ENCODE data around the gene TRAPPC5. TPM values are rescaled to one million over a fixed set of nuclear protein-coding genes. Genes with fewer than 3 reads are reported as not detected.

Gene TRAPPC5
- total RNA-seq, 1 donor: 38.8 TPM

GRCh38 chr19:7690779-7691258, 10.2 kb downstream of the TRAPPC5 start:
- DNase-seq (ENCODE audit: low read depth): no peak
- TF ChIP-seq CTCF (IDR thresholded peaks at IDR 0.05; ENCODE audit: insufficient read depth, low read length): no peak
- no peak overlapping the region for H3K4me3 ChIP-seq (ENCODE audit: low read depth, low read length)

- DNase-seq (ENCODE audit: low read depth): no peak
- no peak for TF ChIP-seq CTCF (IDR thresholded peaks at IDR 0.05; ENCODE audit: insufficient read depth, low read length)
- no peak overlapping the region for H3K4me3 ChIP-seq (ENCODE audit: low read depth, low read length)
Measured at GRCh38 chr19:7691497-7691896, 10.9 kb downstream of the TRAPPC5 start.

- no peak for TF ChIP-seq CTCF (IDR thresholded peaks at IDR 0.05; ENCODE audit: insufficient read depth, low read length)
- DNase-seq (ENCODE audit: low read depth): no peak
- H3K4me3 ChIP-seq (ENCODE audit: low read depth, low read length): no peak overlapping the region
Measured at GRCh38 chr19:7692417-7693088, 11.9 kb downstream of the TRAPPC5 start.

GRCh38 chr19:7694499-7694898, 13.9 kb downstream of the TRAPPC5 start:
- no peak overlapping the region for H3K4me3 ChIP-seq (ENCODE audit: low read depth, low read length)
- TF ChIP-seq CTCF (IDR thresholded peaks at IDR 0.05; ENCODE audit: insufficient read depth, low read length): no peak
- DNase-seq (ENCODE audit: low read depth): no peak

- no peak for TF ChIP-seq CTCF (IDR thresholded peaks at IDR 0.05; ENCODE audit: insufficient read depth, low read length)
- no peak for DNase-seq (ENCODE audit: low read depth)
- H3K4me3 ChIP-seq (ENCODE audit: low read depth, low read length): no peak overlapping the region
Measured at GRCh38 chr19:7697721-7698287, 17.2 kb downstream of the TRAPPC5 start.

GRCh38 chr19:7698583-7698982, 17.9 kb downstream of the TRAPPC5 start:
- H3K4me3 ChIP-seq (ENCODE audit: low read depth, low read length): no peak overlapping the region
- no peak for TF ChIP-seq CTCF (IDR thresholded peaks at IDR 0.05; ENCODE audit: insufficient read depth, low read length)
- no peak for DNase-seq (ENCODE audit: low read depth)
